ENCODE data around the gene NPAS3.

Gene NPAS3

DNA sequence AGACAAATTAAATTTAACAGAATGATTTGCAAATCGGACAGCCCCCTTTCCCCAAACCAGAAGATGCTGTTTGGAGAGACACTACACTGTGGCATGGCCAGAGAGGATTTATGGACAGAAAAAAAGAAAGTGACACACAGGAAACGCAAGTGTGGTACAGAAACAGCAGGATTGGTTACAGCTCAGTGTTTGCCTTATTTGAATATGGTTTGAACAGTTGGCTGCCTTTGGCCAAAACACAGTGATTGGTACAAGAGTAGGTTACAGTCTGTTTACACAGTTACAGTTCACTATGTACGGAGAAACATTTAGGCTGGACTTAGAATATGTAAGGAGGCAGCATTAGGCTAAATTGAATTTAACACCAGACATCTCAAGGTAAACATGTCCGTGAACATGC lies 335.3 kb downstream of the NPAS3 start:
- DNase-seq: no peak

DNA sequence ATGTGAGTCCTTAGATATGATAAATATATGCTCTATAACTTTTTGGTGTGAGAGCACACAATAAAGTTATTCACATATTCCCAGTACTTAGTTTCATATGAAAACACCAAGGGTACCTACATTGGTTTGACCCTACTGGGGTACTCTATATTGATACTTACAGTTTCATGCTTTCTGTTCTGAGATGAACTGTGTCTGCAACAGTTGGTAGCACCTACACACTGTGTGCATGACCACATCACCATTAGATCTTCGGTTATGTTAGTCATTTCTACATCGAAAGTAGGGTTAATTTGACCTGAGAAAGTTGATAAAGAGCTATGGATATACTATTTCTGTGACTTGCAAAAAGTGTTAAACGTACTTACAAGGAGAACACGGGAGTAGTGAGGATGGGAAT lies 337.2 kb downstream of the NPAS3 start:
- DNase-seq: no peak

DNA sequence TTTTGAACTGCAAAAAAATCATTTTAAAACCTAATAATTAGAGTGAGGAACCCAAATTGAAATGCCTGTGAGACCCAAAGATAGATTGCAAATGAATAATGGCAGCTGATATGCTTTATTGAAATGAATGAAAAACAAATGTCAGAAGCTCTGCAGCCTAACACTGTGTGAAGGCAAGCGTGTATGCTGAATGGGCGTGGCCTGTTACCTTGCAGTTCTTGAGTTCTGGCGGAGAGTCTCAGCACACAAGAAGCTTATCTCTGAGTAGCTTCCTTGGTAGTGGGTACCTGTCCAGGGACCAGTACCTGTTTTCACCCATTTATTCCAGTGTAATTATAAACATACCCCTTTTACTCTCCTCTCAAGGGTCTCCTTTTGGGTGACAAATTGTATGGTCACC lies 341.2 kb downstream of the NPAS3 start:
- DNase-seq: no peak

DNA sequence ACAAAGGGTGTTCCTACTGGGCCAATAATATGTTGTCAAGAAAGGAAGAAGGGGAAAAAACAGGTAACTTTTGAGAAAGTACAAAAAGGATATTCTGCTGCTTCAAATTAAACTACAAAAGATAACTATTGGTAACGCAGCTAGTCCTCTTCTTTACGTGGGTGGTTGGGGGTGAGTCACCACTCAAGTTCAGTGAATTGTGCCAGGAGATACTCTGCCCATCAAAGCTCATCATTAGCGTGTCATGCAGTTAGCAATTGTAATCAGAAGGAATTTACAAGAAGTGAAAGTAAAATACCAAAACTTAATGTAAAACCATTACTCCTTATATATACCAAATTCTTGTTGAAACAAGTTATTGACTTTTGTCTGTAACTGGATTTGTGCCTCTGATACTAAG lies 342.0 kb downstream of the NPAS3 start:
- DNase-seq: no peak

DNA sequence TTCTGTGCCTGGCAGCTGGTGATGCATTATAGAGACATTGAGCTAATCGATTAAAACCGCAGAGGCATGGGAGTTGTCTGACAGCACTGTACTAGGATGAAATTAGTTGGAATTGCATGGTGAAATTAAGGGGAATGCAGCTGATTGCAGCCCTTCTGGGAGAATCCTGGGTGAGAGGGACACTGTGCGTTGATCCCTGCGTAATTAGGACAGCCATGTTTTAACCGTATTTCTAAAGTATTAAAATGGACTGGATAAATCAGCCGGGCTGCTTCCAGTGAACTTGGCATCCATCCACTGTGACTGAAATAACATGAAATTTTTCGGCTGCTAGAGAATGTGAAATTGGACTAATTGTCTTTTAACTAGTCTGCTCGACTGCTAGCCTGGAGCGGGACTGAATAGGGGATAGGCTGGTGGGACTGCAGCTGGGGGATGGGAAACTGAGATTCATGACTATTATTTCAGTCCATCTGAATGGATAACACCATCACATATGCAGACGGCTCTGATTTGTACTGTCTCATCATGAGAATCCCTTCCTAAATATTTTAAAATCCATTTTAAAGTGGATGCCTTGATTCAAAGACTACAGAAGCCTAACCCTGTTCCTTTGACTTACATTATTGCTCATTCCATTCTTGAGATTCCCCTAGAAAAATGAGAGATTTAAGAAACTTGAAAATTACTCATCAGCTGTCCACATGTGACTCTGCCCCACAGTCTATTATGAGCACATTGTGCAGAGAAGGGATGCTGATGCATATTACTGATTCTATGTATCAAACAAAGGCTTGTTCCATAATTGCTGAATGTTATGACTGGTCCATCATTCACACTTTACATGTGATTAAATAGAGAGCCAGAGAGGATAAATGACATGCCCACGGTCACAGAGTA lies 343.9 kb downstream of the NPAS3 start:
- no peak for DNase-seq

DNA sequence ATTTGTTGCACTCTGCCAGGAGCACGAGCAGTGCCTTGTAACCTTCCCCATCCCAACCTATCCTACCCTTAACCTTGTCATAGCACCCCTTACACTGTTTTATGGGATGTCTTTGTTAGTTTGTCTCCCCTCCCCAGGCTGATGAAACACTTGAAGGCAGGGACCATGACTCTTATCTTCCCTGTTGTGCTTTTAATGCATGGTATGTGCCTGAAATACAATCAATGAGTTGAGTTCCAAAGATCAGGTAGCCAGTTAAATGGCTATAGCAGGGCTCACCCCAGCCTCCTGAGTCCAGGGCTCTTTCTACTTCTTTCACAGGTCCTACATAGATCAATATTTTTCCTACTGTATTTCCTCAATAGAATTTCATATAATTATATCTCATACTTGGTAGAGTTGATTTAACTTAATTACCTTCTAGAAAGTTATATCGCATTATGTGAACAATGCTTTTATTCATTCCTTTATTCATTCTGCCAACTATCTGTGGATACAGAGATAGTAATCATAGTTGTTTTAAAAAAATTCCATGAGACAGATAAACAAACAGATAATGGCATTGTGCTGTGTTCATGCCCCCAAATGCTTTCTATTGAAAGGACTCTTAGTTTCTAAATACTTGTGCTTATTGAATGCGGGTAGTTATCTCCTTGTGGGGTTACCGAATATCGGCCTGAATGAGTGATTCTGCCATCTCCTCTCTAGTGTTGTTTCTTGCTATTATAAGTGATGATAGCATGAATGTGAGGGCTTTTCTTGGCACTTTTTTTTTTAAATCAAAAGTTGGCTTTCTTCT lies 347.4 kb downstream of the NPAS3 start:
- no peak for DNase-seq

DNA sequence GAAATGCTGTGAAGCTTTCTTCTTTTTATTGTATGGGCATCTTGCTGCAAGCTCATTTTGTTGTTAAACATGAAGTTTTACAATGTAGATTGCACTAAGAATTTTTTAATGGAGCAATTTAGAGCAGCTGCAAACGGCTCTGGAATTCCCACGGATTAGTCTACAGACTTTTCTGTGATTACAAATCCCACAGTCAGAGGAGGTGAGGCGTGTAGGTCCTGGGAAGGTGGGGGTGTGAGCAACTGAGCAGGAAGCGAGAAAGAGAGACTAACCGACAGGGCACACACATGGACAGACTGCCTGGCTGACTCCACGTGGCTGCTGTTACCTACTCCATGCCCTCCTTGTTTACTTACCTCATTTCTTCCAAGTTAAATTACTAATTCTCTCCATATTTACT lies 348.5 kb downstream of the NPAS3 start:
- no peak for DNase-seq

DNA sequence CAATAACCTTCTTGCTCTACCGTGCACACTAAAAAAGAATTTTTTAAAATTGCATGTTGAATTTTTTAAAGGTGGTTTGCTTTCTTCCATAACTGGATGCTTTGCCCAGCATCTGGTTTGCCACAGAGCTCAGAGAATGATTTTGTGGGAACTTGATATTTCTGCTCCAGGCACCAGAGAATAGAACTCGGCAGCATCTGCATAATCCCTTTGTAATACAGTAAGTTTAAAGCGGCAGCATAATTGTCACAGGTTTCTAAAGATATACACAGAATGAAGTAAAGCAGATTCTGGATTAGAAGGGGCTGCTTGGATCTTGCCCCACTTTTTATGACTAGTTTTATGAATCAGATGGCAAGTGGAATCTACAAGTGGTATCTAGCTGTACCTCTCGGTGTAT lies 352.0 kb downstream of the NPAS3 start:
- DNase-seq: no peak

DNA sequence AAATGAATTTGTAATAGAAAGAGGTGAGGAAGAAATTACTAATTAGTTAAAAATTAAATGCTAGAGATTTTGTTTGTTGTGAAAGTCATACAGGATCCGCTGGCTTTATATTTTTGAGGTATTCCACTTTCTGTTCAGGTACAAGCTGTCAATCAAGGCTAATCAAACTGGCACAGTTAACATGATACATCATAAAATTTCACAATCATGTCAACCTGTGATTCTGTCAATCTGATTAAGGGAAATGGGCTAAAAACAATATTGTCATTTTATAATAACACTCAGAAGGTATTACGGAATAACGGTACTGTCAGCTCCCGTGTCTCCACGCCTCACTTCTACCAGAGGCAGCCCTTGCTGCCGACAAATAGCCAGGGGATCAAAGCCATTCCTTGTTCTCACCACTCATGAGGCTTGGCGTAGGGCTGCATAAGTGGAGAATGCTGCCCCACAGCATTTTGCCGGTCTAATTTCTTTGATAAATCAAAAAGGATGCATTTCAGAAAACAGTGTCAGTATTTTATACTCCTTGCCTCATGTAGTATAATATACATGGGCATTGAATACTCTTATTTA lies 352.9 kb downstream of the NPAS3 start:
- DNase-seq: no peak

DNA sequence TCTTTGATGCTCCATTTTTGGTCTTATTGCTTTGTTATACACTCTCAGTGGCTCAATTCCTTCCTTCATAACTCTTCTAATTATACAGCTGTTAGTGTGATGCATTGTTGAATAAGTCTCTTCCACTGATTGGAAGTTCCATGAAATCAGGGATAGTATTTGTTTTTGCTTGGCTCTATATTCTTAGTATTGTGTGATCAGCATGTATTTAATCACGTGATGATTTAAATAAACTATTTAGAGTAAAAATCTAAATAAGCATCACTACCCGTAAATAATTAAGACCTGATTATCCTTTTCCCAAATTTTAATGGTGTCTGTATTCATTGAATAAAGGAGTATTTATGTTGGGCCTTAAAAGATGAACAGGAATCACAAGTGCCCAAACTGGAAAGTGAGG lies 355.7 kb downstream of the NPAS3 start:
- no peak for DNase-seq

DNA sequence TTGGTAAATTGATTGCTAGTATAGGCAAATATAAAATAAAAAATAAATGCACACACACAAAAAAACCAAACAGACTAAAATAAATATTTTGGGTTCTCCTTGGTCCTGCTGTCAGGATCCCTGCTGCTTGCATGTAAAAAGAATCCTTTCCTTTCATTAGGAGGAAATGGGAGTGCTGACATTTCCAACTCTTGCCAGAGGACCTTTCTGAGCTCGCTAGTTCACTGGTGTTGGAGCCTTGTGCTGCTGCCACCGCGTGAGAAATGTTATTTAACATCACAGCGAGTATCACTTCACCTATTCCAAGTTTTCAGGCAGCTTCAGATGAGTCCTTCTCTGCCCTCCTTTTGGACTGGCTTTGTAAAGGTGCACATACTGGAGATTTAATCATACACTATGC lies 358.9 kb downstream of the NPAS3 start:
- no peak for DNase-seq

DNA sequence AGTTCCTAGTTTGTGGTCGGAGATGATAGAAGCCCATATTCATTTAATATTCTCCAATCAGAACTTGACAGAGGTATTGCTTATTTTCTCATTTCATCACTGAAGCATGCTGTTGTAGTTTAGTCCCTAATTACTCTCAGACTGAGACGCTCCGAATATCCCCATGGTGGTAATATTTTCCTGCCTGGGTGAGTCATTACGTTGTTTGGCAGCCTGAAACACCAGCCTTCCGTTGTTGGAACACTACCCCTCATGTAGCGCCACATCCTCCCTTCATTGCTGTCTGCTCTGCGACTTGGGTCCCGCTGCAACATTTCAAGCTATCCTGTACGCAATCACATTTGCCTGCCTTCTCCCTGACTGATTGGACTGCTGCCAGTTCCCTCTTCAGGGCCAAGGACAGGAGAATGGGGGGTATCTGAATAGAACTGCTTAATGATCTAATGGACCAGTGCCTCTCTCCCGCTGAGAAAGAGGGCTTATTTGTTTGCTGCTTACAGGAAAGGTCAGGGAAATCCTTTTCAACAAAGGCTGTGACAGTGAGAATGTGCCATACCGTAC lies 369.1 kb downstream of the NPAS3 start:
- DNase-seq: no peak

DNA sequence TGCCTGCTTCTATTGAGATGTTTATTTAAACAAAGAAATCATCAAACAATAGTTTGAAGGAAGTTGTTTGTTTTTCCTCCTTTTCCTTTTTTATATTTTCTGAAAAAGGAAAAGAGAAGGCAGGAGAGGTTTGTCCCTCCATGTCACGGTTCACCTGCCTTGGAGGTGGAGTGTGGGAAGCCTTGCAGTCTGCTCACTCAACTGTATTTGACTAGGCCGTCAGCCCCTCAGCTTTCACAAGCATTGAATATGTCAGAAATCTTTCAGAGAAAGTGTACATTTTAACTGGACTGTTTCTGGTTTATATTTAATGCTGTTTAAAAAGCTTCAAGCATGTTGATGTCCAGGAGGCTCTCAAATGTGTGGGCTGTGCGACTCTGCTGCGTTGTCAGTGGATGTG lies 370.4 kb downstream of the NPAS3 start:
- DNase-seq: no peak

DNA sequence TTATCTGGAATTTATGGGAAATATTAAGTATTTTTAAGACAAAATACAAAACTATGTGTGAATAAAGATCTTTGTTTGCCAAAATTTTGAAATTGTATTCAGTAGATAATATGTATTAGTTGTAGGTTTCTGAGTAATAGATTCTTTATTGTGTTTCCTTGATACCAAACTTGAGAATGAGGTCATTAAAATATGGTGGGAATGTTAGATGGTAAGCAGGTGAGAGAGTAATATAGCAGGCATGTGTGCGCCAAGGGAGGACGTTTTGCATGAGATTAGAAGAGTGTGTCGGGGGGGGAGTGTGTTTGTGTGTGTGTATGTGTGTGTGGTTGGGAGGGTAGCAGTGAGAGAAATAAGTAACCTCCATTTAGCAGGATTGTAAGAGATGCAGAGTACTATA lies 376.5 kb downstream of the NPAS3 start:
- DNase-seq: no peak

DNA sequence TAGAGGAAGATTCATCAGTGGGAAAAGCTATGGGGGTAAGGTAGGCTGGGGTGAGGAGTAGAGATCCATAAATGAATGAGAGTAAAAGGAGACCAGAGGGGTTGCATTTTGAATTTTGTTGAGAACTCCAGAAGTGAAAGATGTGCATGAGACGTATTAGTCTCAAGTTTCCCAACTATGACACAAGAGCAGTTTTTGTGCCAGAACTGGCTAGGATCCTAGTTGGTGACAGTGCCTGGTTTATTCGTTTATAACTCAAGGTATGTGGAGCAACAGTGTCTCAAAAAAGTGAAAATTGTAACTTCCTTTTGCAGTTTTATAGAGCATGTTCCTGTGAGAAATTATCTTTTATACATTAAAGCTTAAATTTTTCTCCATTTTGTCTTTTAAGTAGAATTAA lies 377.0 kb downstream of the NPAS3 start:
- DNase-seq: no peak

DNA sequence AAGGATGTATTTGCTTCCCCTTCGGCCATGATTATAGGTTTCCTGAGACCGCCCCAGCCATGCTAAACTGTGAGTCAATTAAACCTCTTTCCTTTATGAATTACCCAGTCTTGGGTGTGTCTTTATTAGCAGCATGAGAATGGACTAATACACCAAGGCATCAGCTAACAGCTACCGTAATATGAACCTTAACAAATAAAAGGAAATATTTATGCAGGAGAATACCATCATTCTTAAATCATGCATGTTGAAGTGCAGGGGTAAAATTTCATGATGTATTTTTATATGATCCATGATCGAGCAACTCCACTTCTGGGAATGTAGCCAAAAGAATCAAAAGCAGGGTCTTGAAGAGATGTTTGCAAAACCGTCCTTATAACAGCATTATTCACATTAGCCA lies 379.0 kb downstream of the NPAS3 start:
- DNase-seq: no peak

DNA sequence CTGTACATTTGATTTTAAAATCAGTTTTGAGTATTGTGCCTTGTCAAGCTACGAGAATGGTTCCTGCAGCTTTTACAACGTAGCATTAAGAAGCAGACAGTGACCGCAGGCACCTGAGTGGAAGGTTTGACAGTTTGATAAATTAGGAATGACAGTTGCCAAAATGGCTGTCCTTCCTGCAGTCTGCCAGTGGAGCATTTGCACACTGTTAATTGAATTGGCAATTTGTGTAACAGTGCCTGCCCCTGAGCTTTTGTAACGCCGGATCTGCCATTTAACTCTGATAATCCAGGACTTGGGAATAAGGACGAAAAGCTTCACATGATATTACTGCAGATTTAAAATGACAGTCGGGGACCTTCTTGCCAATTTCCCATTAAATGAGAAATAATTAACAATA lies 385.3 kb downstream of the NPAS3 start:
- no peak for DNase-seq

DNA sequence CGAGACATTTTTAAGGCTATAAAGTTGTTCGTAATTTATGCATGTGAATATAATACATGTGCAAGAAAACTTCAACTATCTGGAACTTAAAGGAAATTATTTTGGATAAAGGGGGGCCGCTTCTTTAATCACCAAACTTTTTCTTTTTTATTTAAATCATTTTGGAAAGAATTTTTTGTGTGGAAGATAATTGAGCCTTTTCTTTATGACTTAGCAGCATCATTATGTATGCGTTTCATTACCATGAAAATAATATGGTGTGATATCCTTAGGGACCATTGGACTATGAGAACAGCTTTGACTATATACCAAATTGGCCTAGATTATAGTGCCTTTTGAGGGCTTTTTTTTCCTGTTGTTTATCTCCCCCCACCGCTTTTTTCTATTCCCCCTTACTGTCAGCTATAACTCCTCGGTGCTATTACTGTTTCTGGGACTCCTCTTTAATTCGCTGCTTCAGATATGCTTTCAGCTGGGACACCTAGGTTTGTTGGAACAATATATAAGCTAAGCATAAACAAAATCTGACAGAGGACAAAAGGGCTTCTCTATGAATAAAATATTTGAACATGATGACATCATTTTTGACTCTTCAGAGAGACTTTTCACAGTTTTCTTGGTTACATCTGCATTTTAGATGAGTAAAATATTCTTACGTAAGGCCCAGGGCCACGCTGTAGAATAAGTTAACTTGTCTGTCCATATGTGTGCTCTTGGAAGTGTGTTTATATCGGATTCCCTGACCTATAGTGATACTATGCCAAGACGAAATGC lies 392.7 kb downstream of the NPAS3 start:
- DNase-seq: no peak

DNA sequence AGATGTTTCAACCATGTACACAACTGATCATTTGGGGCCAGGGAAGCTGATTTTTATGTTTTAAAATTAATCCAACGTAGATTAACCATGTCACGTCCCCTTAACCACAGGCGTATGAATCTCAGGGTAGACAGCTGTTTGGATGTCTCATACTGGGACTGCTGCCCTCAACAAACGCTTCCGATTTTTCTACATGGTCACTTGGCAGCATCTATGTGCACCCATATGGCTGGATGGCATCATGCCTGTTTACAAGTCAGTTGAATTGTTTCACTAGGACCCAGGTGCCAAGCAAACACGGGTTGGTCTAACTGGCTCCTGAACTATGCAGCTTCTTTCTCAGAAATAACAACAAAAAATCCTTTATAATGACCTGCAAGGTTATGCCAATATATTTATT lies 393.8 kb downstream of the NPAS3 start:
- DNase-seq: no peak

DNA sequence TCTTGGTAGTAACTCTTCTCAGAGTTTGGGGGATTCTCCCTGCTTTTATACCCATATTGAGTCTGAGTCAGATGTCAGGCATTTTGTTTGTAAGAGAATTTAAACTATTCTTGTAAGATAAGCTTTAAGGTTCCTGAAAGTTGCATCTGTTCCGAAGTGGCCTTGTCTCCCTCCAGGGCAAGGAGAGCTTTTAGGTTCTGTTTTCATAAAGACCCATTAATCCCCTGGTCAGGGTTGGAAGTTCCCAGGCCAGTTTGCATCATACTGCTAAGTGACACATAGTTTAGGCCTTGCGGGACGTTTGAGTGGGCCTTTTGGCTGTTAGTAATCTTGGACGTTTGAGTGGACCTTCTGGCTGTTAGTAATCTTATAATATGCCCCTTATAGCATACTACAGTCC lies 396.7 kb downstream of the NPAS3 start:
- no peak for DNase-seq

DNA sequence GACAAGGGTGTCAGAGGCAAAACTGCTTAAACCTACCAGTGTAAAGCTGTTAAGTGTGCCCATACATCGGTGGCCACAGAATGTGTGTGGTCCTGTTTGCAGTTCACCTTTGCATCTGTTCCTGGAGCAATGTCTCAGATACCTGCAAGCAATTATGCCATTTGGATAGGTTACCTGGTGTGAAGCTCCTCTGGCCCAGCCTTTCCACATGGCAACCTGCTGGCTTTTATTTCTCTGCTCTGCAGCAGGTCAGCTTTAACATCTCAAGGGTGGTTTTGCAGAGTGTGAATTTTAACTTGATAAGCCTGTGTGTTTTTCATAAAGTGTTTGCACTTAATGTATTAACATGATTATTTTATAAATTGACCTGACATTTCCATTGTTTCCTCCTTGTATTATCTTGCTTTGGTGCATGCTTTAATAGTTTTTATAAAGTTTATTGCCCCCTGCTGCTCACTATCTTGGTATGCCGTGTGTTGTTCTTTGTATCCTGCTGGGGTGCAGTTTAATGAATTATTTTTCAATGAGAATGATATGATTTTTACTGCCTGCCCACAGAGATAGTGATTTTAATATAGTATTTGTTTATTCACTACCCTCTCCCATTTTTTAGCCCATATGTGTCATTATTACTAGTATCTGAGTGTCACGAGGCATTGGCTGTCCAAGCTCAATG lies 403.8 kb downstream of the NPAS3 start:
- DNase-seq: no peak

DNA sequence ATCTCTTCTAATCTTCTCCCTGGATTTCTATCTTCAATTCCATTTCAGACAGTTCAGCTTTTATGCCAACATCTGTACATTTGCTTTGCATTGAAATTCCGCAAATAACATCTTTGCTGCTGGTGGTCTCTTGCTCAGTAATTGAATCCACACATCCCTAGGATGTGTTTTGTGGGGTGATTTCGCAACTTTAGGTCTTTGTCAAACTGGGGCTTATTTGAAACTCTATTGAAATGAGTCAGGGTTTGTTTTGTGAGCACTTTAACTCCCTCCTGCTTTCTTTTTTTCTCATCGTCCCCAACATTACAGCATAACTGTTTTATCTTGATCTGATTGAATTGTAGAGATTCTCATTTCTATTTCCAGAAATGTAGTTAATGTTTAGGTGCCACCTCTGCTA lies 404.3 kb downstream of the NPAS3 start:
- DNase-seq: no peak
